Measurements from ENCODE around the gene ACER2.

DNA sequence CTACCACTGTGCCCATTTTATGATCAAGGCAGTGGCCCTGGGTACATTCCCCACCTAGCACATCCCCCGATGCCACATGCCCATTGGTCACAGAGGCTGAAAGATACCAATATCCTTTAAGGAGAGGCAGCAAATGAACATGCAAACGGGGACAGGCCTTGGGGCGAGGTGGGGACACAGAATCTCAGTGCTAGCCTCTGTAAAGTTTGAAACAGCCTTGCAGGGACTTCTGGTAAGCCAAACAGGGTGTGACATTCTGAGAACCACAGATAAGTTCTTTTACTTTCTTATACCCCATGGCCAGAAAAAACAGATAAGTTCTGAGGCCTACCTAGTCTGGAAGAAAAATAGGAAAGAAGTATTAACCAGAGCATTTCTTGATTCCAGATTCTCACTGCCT, 60.5 kb downstream of the ACER2 start:
- TF ChIP-seq, protein P1, sequence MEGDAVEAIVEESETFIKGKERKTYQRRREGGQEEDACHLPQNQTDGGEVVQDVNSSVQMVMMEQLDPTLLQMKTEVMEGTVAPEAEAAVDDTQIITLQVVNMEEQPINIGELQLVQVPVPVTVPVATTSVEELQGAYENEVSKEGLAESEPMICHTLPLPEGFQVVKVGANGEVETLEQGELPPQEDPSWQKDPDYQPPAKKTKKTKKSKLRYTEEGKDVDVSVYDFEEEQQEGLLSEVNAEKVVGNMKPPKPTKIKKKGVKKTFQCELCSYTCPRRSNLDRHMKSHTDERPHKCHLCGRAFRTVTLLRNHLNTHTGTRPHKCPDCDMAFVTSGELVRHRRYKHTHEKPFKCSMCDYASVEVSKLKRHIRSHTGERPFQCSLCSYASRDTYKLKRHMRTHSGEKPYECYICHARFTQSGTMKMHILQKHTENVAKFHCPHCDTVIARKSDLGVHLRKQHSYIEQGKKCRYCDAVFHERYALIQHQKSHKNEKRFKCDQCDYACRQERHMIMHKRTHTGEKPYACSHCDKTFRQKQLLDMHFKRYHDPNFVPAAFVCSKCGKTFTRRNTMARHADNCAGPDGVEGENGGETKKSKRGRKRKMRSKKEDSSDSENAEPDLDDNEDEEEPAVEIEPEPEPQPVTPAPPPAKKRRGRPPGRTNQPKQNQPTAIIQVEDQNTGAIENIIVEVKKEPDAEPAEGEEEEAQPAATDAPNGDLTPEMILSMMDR (IDR thresholded peaks at IDR 0.05; ENCODE audit: insufficient read depth, low read depth, low read length), result no peak
- TF ChIP-seq EZH2 (IDR thresholded peaks at IDR 0.05; ENCODE audit: insufficient read depth, low read length), result no peak

Data from astrocyte (in vitro differentiated cells and primary cell).